ENCODE results near the gene TRMT10A.

TRMT10A gene

DNA sequence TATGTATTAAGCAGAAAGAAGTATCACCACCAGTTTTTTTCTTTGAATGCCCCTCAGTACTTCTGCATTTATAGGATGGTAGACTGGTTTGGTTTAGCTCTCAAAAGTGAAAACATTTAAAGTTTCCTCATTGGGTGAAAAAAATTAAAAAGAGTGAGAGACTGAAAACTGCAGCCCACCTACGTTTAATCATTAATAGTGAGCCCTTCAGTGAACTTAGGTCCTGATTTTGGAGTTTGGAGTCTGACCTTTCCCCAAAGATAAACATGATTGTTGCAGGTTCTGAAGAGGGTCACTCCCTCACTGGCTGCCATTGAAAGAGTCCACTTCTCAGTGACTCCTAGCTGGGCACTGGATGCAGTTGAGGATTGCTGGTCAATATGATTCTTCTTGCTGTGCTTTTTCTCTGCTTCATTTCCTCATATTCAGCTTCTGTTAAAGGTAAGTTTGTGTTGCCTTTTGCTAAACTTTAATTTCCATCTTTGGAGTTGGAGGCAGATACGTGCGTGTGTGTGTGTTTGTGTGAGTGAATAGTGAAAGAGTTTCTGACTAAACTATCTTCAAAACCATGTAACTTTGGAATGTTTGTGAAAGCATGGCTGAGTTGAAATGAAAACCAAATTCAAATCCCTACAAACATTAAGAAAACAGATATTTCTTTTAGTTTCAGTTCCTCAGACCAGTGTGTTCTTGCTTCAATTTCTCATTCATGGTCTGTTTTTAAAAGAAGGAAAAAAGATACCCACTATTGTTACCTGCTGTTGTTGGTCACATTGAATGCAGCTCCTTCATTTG, 10.9 kb upstream of the TRMT10A start, which contains the start of gene MTTP:
TSS of gene MTTP (plus strand) at position 295 of the 795 bp plus-strand sequence. CDS start at position 381, 86 bp downstream.
- TF ChIP-seq POLR2AphosphoS5 (IDR thresholded peaks at IDR 0.05; ENCODE audit: low read depth), result no peak
- TF ChIP-seq, protein P1, sequence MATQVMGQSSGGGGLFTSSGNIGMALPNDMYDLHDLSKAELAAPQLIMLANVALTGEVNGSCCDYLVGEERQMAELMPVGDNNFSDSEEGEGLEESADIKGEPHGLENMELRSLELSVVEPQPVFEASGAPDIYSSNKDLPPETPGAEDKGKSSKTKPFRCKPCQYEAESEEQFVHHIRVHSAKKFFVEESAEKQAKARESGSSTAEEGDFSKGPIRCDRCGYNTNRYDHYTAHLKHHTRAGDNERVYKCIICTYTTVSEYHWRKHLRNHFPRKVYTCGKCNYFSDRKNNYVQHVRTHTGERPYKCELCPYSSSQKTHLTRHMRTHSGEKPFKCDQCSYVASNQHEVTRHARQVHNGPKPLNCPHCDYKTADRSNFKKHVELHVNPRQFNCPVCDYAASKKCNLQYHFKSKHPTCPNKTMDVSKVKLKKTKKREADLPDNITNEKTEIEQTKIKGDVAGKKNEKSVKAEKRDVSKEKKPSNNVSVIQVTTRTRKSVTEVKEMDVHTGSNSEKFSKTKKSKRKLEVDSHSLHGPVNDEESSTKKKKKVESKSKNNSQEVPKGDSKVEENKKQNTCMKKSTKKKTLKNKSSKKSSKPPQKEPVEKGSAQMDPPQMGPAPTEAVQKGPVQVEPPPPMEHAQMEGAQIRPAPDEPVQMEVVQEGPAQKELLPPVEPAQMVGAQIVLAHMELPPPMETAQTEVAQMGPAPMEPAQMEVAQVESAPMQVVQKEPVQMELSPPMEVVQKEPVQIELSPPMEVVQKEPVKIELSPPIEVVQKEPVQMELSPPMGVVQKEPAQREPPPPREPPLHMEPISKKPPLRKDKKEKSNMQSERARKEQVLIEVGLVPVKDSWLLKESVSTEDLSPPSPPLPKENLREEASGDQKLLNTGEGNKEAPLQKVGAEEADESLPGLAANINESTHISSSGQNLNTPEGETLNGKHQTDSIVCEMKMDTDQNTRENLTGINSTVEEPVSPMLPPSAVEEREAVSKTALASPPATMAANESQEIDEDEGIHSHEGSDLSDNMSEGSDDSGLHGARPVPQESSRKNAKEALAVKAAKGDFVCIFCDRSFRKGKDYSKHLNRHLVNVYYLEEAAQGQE (IDR thresholded peaks at IDR 0.05; ENCODE audit: insufficient replicate concordance, low read depth), result no peak
- Histone ChIP-seq H3K27me3 (ENCODE audit: insufficient read depth, poor library complexity, severe bottlenecking) (no peaks in the 10 kb centered on the region), H3K4me3 (replicated peaks; ENCODE audit: insufficient read depth, low read length) (no peak within 1 kb of the TSS), H3K27ac (replicated peaks) (no peak within 1 kb of the TSS)
- DNase-seq (ENCODE audit: low read depth in 1 of 2, low spot score in 1 of 2), result no peak

DNA sequence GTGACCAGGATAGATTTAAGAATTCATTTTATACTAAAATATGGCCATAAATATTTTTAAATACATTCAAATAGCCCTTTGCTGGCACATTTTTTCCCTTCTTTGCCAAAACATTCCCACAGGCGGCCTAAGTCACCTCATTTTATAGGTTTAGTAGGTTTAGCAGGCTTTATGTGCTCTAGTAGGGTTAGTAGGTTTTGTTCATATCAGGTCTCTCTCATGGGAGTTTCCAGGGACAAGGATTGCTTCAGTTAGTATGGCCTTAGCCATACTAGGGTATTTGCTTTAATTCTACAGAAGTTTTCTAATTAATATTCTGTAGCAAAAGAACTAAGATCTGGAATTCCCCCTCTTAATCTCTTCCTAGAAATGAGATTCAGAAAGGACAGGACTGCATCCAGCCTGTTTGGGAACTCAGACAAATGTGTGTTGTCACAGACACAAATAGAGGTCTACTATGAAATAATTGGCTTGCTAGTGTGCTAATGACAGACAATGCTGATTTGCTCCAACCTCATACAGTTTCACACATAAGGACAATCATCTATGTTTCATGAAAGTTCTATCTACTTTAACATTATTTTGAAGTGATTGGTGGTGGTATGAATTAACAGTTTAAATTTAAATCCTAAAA, 10.0 kb upstream of the TRMT10A start:
- DNase-seq (ENCODE audit: low read depth in 1 of 2, low spot score in 1 of 2), result no peak
- Histone ChIP-seq H3K4me3 (replicated peaks; ENCODE audit: insufficient read depth, low read length) (no peak overlapping the region), H3K27ac (replicated peaks) (no peak overlapping the region), H3K27me3 (ENCODE audit: insufficient read depth, poor library complexity, severe bottlenecking) (no peaks in the 10 kb centered on the region)
- TF ChIP-seq SPI1 (IDR thresholded peaks at IDR 0.05; ENCODE audit: borderline replicate concordance, low read depth) (no peak), GABPA (IDR thresholded peaks at IDR 0.05; ENCODE audit: low read depth) (no peak), POLR2AphosphoS5 (IDR thresholded peaks at IDR 0.05; ENCODE audit: low read depth) (no peak)
- TF ChIP-seq, protein P2, sequence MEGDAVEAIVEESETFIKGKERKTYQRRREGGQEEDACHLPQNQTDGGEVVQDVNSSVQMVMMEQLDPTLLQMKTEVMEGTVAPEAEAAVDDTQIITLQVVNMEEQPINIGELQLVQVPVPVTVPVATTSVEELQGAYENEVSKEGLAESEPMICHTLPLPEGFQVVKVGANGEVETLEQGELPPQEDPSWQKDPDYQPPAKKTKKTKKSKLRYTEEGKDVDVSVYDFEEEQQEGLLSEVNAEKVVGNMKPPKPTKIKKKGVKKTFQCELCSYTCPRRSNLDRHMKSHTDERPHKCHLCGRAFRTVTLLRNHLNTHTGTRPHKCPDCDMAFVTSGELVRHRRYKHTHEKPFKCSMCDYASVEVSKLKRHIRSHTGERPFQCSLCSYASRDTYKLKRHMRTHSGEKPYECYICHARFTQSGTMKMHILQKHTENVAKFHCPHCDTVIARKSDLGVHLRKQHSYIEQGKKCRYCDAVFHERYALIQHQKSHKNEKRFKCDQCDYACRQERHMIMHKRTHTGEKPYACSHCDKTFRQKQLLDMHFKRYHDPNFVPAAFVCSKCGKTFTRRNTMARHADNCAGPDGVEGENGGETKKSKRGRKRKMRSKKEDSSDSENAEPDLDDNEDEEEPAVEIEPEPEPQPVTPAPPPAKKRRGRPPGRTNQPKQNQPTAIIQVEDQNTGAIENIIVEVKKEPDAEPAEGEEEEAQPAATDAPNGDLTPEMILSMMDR (IDR thresholded peaks at IDR 0.05; ENCODE audit: insufficient read depth, low read length), result no peak
- TF ChIP-seq, protein P1 (IDR thresholded peaks at IDR 0.05; ENCODE audit: insufficient replicate concordance, low read depth), result no peak

DNA sequence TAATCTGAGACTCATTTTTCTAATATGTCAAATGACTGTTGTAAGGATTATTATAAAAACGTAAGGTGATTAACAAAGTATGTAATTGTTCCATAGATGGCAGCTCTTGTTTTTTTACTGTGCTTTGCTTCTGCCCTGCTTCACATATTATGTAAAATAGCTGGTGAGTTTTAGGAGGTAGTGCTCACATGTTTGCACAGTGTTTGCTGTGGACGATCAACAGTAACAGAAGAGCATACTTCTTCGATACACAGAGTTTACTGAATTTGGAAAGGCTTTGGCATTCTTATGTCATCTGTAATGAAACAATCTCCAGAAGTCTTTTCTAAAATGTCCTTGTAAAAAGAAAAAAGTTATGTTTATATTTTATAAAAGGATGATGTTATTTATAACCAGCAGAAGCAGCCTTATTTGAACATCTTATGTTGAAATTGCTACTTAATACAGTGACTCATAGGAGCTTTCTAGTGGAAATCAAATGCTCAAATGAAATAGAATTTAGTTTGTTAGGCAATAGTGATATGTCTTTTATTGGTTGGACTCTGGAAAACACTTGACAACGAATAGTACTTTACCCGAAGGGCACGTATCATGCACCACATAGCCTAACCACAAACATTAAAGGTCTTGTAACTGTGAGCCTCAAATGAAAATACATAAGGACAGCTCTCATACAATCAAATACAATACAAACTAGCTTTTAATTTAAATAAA, 8.8 kb upstream of the TRMT10A start:
- Histone ChIP-seq H3K27me3 (ENCODE audit: insufficient read depth, poor library complexity, severe bottlenecking) (no peaks in the 10 kb centered on the region), H3K27ac (replicated peaks) (no peak overlapping the region), H3K4me3 (replicated peaks; ENCODE audit: insufficient read depth, low read length) (no peak overlapping the region)
- DNase-seq (ENCODE audit: low read depth in 1 of 2, low spot score in 1 of 2), result no peak
- TF ChIP-seq SPI1 (IDR thresholded peaks at IDR 0.05; ENCODE audit: borderline replicate concordance, low read depth), result no peak

DNA sequence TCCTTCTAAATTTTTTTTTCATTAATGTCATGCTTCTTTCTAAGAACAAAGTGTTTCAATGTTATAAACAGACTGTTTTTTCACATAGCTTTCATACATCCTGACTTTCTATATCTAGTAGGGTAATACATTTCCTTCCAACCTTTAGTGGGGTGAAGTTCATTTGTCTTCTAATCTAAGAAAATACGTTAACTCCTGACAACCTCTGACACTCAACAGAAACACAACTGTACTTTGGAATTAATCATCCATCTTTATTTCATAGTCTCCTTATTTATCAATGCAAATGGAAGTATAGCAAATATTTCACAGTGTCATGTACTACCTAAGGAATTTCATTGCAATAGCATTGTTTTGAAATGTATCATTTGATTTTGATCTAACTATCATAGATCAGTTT, 8.0 kb upstream of the TRMT10A start:
- no peak for DNase-seq (ENCODE audit: low read depth in 1 of 2, low spot score in 1 of 2)
- no peak overlapping the region for H3K27ac ChIP-seq (replicated peaks)
- H3K27me3 ChIP-seq (ENCODE audit: insufficient read depth, poor library complexity, severe bottlenecking), result no peaks in the 10 kb centered on the region
- TF ChIP-seq POLR2AphosphoS5 (IDR thresholded peaks at IDR 0.05; ENCODE audit: low read depth) (no peak), SPI1 (IDR thresholded peaks at IDR 0.05; ENCODE audit: borderline replicate concordance, low read depth) (no peak), GABPA (IDR thresholded peaks at IDR 0.05; ENCODE audit: low read depth) (no peak)
- TF ChIP-seq, protein P1 (IDR thresholded peaks at IDR 0.05; ENCODE audit: insufficient replicate concordance, low read depth), result no peak
- TF ChIP-seq, protein P2 (IDR thresholded peaks at IDR 0.05; ENCODE audit: insufficient read depth, low read length), result no peak
- no peak overlapping the region for H3K4me3 ChIP-seq (replicated peaks; ENCODE audit: insufficient read depth, low read length)

Measured in HL-60 (cell line).